ENCODE data around the gene SLC48A1.
A peak's percentile ranks its signal among the peaks of the same experiment; 100 is the strongest.

Gene SLC48A1

DNA sequence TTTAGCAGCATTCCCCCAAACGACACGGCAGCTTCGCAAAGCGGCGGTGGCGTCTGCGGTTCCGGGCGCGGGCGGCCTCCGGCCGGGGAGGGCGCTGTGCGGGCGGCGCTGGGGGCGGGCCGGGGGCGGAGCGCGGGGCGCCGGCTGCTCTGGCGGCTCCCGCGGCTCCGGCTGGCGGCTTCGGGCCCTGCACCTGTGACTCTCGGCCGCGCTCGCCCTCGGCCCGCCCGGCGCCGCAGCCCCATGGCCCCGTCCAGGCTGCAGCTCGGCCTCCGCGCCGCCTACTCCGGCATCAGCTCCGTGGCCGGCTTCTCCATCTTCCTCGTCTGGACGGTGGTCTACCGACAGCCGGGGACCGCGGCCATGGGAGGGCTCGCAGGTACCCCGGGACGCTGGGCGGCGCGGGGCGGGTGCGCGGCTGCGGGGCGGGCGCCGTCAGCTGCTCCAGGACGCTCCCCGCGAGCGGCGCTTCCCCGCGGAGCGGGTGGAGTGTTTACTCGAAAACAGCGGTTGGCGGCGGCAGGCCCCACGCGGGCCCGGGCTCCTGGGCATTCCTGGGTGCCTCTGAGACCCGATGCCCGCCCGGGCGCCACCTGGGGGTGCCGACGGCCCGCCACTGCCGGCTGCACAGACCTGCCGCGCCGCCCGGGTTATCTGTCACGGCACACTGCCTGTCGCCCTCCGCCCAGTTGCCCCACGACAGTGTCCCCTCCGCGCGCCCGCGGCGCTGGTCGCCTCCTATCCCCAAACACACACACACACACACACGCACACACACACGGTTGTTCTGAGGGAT, at the start of gene SLC48A1:
TSS of gene SLC48A1 (plus strand) at position 177 of the 796 bp plus-strand sequence. CDS start at position 244, 67 bp downstream.
- Histone ChIP-seq H3K27ac (ENCODE audit: low read length) (no peak within 1 kb of the TSS), H3K9me3 (ENCODE audit: control insufficient read depth in 1 of 2, low read length in 2 of 2) (no peaks in the 10 kb centered on the region), H3K4me1 (ENCODE audit: control insufficient read depth in 1 of 2, insufficient read depth in 2 of 2, low read length in 2 of 2) (peaks cover 21 to 46% of the 10 kb centered on the region in 2 donors)

DNA sequence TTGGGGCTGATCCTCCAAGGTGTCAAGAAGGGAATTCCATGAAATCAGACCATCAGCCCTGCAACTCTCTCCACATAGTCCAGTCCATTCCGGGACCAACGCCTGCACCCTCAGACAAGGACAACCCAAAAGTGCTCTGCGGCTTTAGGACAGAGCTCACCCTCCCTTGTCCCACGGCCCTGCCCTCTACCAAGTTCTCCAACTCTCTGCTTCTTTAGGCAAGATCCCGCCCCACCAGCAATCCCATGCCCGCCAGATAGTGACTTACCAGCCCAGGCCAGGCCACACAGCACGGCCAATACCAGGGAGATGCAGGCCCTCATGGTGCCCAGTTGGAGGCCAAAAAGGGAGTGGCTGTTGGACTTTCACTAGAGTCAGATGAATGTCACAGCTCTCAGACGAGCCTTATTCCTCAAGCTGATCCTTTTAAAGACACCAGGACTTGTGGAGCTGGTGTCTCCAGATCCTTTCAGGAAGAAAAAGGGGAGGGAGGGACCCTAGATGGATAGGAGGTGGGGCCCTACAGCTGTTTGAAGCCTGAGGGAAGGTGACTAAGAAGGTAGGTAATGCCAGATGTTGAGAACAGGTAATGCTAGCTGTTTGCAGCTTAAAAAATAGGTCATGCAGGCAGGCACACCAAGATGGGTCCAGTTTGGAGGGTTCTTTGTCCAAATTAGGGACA, 47.8 kb upstream of the SLC48A1 start, which contains the start of gene ENDOU:
TSS of gene ENDOU (minus strand) at position 400 of the 682 bp plus-strand sequence. CDS start at position 323, 77 bp downstream.
- no peaks in the 10 kb centered on the region for H3K9me3 ChIP-seq (ENCODE audit: control insufficient read depth in 1 of 2, low read length in 2 of 2)
- H3K4me1 ChIP-seq (ENCODE audit: control insufficient read depth in 1 of 2, insufficient read depth in 2 of 2, low read length in 2 of 2) = no peaks in the 10 kb centered on the region
- H3K36me3 ChIP-seq (ENCODE audit: control insufficient read depth in 1 of 2, insufficient read depth in 2 of 2, low read length in 2 of 2) = no peaks in the 10 kb centered on the region
- H3K4me3 ChIP-seq (ENCODE audit: low read depth in 1 of 2, low read length in 2 of 2) = no peak within 1 kb of the TSS
- no peaks in the 10 kb centered on the region for H3K27me3 ChIP-seq (ENCODE audit: low read depth, low read length)
- H3K27ac ChIP-seq (ENCODE audit: low read length) = no peak within 1 kb of the TSS

More for the DNA sequence above, at the start of gene SLC48A1:
- Histone ChIP-seq H3K27me3 (ENCODE audit: low read depth, low read length) (no peaks in the 10 kb centered on the region), H3K36me3 (ENCODE audit: control insufficient read depth in 1 of 2, insufficient read depth in 2 of 2, low read length in 2 of 2) (no peaks in the 10 kb centered on the region), H3K4me3 (ENCODE audit: low read depth in 1 of 2, low read length in 2 of 2) (peak within 1 kb of the TSS; percentile 60 to 78)

DNA sequence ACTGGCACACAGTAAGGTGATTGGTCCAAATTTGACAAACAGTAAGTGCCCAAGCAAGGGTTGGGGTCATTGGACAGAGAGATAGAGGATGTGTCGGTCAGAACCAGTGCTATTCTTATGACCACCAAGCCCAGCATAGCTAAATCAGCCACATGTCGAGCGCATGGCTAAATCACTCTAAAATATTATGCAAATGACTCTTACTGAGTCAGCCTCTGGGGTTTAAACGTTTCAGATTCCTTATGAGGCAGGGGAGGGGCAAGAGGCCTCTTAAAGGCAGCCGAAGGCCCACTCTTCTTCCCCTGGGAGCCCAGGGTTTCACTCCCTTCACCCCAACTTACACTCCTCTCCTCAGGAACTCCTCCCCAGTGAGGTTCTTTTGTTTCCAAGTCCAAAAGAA, 47.1 kb upstream of the SLC48A1 start:
- no peaks in the 10 kb centered on the region for H3K9me3 ChIP-seq (ENCODE audit: control insufficient read depth in 1 of 2, low read length in 2 of 2)
- no peaks in the 10 kb centered on the region for H3K36me3 ChIP-seq (ENCODE audit: control insufficient read depth in 1 of 2, insufficient read depth in 2 of 2, low read length in 2 of 2)
- H3K27me3 ChIP-seq (ENCODE audit: low read depth, low read length) = no peaks in the 10 kb centered on the region
- H3K27ac ChIP-seq (ENCODE audit: low read length) = no peak overlapping the region
- H3K4me3 ChIP-seq (ENCODE audit: low read depth in 1 of 2, low read length in 2 of 2) = no peak overlapping the region
- no peaks in the 10 kb centered on the region for H3K4me1 ChIP-seq (ENCODE audit: control insufficient read depth in 1 of 2, insufficient read depth in 2 of 2, low read length in 2 of 2)

DNA sequence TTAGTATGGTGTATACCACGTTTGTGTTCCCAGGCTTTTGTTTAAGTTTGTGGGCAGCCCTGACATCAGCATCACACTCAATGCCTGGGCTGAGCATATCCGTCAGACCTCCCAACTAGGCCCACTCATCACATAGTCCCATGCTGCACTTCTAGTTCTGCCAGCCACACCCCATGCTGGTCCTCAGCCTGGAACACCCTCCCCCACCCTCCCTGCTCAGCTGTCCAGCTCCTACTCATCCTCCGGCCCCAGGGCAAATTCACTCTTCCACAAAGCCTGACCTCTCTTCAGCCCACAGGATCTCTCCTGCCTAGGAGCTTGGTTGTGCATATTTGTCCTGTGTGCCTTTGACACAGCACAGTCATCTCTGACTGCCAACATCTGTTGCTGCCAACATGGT, 43.8 kb upstream of the SLC48A1 start:
- no peak overlapping the region for H3K4me3 ChIP-seq (ENCODE audit: low read depth in 1 of 2, low read length in 2 of 2)
- no peaks in the 10 kb centered on the region for H3K9me3 ChIP-seq (ENCODE audit: control insufficient read depth in 1 of 2, low read length in 2 of 2)
- no peaks in the 10 kb centered on the region for H3K36me3 ChIP-seq (ENCODE audit: control insufficient read depth in 1 of 2, insufficient read depth in 2 of 2, low read length in 2 of 2)
- H3K4me1 ChIP-seq (ENCODE audit: control insufficient read depth in 1 of 2, insufficient read depth in 2 of 2, low read length in 2 of 2) = no peaks in the 10 kb centered on the region
- H3K27me3 ChIP-seq (ENCODE audit: low read depth, low read length) = no peaks in the 10 kb centered on the region
- H3K27ac ChIP-seq (ENCODE audit: low read length) = no peak overlapping the region

DNA sequence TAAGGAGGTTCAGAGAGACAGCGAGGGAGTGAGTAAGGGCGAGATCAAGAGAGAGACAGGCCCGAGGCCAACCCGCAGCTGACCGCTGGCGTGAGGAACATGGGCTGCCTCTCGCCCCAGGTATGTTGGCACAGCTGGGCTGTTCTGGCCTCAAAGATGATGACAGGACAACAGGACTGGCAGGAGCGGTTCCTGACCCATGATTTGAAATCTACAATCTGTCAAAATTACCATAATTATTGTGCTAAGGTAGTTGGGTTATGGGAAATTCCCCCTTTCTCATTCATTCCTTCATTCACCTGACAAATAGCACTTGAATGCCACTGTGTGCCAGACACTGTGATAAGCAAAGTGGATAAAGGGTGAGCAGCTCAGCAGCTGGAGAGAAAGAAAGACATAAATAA, 42.7 kb upstream of the SLC48A1 start:
- no peak overlapping the region for H3K4me3 ChIP-seq (ENCODE audit: low read depth in 1 of 2, low read length in 2 of 2)
- no peak overlapping the region for H3K27ac ChIP-seq (ENCODE audit: low read length)
- no peaks in the 10 kb centered on the region for H3K36me3 ChIP-seq (ENCODE audit: control insufficient read depth in 1 of 2, insufficient read depth in 2 of 2, low read length in 2 of 2)
- H3K4me1 ChIP-seq (ENCODE audit: control insufficient read depth in 1 of 2, insufficient read depth in 2 of 2, low read length in 2 of 2) = peaks cover 0 to 5% of the 10 kb centered on the region in 2 donors
- no peaks in the 10 kb centered on the region for H3K9me3 ChIP-seq (ENCODE audit: control insufficient read depth in 1 of 2, low read length in 2 of 2)
- no peaks in the 10 kb centered on the region for H3K27me3 ChIP-seq (ENCODE audit: low read depth, low read length)

DNA sequence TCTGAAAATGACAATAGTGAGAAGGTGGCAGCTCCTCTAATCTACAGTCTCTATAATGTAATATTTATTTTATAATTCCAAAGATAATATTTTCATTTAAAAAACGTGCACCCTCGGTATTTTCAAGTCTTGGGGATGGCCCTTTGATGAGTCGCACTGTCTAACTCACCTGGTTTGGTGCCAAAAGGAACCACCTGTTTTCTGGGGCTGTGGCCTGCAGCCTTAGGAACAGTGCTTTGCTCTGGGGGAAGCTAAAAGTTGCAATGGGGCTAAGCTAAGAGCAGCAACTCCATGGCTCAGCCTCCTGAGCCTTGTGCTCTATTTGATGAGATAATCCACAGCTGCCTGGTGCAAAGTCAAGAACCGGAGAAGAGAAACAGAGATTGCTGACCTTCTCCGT, 41.3 kb upstream of the SLC48A1 start:
- Histone ChIP-seq H3K27ac (ENCODE audit: low read length) (no peak overlapping the region), H3K4me3 (ENCODE audit: low read depth in 1 of 2, low read length in 2 of 2) (no peak overlapping the region), H3K9me3 (ENCODE audit: control insufficient read depth in 1 of 2, low read length in 2 of 2) (no peaks in the 10 kb centered on the region), H3K4me1 (ENCODE audit: control insufficient read depth in 1 of 2, insufficient read depth in 2 of 2, low read length in 2 of 2) (peaks cover 10 to 18% of the 10 kb centered on the region in 2 donors), H3K36me3 (ENCODE audit: control insufficient read depth in 1 of 2, insufficient read depth in 2 of 2, low read length in 2 of 2) (no peaks in the 10 kb centered on the region), H3K27me3 (ENCODE audit: low read depth, low read length) (no peaks in the 10 kb centered on the region)

DNA sequence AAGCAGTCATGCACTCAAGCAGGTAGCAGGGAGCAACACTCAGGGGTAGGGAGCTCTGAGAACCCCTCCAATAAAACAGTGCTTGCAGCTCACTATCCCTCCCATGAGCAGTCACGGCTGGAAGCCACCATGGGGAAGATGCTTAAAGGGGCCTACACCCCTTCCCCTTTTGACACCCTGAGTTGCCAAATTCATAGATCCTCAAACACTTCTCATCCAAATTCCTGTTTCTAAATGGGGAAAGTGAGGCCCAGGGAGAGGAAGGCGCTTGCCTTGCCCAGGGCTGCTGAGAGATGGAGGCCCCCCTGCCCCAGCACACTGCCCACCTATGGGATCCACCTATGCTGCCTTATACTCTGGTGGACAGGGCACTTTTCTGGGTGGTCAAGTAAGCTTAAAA, 40.5 kb upstream of the SLC48A1 start:
- H3K4me3 ChIP-seq (ENCODE audit: low read depth in 1 of 2, low read length in 2 of 2) = no peak overlapping the region
- peaks cover 13 to 25% of the 10 kb centered on the region in 2 donors for H3K4me1 ChIP-seq (ENCODE audit: control insufficient read depth in 1 of 2, insufficient read depth in 2 of 2, low read length in 2 of 2)
- H3K27me3 ChIP-seq (ENCODE audit: low read depth, low read length) = no peaks in the 10 kb centered on the region
- no peak overlapping the region for H3K27ac ChIP-seq (ENCODE audit: low read length)
- H3K36me3 ChIP-seq (ENCODE audit: control insufficient read depth in 1 of 2, insufficient read depth in 2 of 2, low read length in 2 of 2) = no peaks in the 10 kb centered on the region
- no peaks in the 10 kb centered on the region for H3K9me3 ChIP-seq (ENCODE audit: control insufficient read depth in 1 of 2, low read length in 2 of 2)

DNA sequence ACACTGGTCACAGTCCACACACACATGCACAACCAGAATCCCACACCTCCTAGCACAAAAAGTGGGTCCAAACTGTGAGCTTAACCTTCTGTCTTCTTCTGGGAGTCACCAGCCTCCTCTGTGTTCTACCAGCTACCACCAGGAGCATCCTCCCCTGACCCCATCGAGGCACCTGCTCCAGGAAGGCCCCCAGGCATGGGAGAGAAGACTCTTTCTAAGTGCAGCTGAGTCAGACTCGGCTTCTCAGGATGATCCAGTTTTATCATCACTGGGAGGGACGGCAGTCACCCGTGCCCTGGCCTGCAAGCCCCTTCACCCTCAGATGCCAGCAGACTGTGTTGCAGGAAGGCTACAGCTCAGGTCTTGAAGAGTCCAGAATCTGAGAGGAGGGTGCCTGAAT, 39.9 kb upstream of the SLC48A1 start:
- peaks cover 16 to 32% of the 10 kb centered on the region in 2 donors for H3K4me1 ChIP-seq (ENCODE audit: control insufficient read depth in 1 of 2, insufficient read depth in 2 of 2, low read length in 2 of 2)
- no peak overlapping the region for H3K27ac ChIP-seq (ENCODE audit: low read length)

DNA sequence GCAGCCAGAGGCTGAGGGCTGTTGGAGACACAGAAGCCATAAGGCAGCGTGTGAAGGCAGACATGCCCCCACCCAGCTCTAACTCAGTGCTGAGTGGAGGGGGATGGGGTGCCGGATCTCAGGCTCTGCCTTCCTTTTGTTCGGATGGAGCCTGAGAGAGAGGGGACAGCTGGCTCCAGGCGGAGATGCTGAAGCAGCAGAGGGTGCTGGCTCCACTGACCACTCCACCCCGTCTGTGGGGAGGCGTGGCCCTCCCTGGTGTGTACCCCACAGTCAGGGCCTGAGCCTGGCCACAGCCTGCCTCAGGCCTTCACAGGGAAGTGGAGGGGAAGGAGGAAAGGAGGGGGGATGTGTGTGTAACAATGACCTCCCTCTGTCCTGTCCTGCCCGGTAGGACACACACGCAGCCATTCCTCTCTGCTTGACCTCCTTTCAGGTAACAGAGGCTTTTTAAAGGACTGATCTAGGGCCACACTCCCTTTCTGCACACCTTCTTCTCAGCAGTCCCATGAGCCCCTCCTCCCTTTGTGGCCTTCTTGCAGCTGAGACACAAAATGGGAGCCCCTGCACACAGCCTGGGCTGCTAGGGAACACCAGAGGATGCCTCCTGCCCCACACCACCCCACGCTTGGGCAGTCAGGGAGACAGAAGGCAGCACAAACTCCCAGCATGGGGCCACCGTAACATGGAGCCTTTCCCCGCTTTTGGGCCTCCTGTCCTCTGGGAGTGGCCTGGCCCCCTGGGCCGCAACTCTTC, 38.1 kb upstream of the SLC48A1 start:
- peaks cover 16 to 37% of the 10 kb centered on the region in 2 donors for H3K4me1 ChIP-seq (ENCODE audit: control insufficient read depth in 1 of 2, insufficient read depth in 2 of 2, low read length in 2 of 2)

More for the DNA sequence above, 39.9 kb upstream of the SLC48A1 start:
- no peak overlapping the region for H3K4me3 ChIP-seq (ENCODE audit: low read depth in 1 of 2, low read length in 2 of 2)
- no peaks in the 10 kb centered on the region for H3K36me3 ChIP-seq (ENCODE audit: control insufficient read depth in 1 of 2, insufficient read depth in 2 of 2, low read length in 2 of 2)
- H3K27me3 ChIP-seq (ENCODE audit: low read depth, low read length) = no peaks in the 10 kb centered on the region
- H3K9me3 ChIP-seq (ENCODE audit: control insufficient read depth in 1 of 2, low read length in 2 of 2) = no peaks in the 10 kb centered on the region

DNA sequence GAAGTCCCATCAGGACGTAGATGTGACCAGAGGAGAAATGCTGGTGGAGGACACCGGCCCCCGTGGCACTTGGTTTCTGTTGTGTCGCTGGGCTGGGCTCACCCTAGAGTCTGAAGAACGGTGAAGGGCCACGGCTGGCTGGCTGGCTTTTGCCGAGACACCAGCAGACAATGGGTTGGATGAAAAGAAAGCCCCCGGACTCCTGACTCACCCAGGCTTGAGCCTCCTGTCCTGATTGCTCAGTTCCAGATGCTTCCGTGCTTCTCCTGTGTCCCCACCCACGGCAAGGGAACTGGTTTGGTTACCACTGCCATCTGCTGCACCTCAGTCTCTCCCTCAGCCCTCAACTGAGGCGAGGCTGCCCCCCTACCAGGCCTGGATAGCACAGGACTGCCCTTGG, 37.4 kb upstream of the SLC48A1 start:
- no peak overlapping the region for H3K4me3 ChIP-seq (ENCODE audit: low read depth in 1 of 2, low read length in 2 of 2)
- H3K27ac ChIP-seq (ENCODE audit: low read length) = peak overlapping the region; percentile 36
- peaks cover 16 to 41% of the 10 kb centered on the region in 2 donors for H3K4me1 ChIP-seq (ENCODE audit: control insufficient read depth in 1 of 2, insufficient read depth in 2 of 2, low read length in 2 of 2)

More for the DNA sequence above, 38.1 kb upstream of the SLC48A1 start:
- no peaks in the 10 kb centered on the region for H3K9me3 ChIP-seq (ENCODE audit: control insufficient read depth in 1 of 2, low read length in 2 of 2)
- H3K4me3 ChIP-seq (ENCODE audit: low read depth in 1 of 2, low read length in 2 of 2) = no peak overlapping the region
- H3K27me3 ChIP-seq (ENCODE audit: low read depth, low read length) = no peaks in the 10 kb centered on the region
- H3K27ac ChIP-seq (ENCODE audit: low read length) = no peak overlapping the region
- H3K36me3 ChIP-seq (ENCODE audit: control insufficient read depth in 1 of 2, insufficient read depth in 2 of 2, low read length in 2 of 2) = no peaks in the 10 kb centered on the region

DNA sequence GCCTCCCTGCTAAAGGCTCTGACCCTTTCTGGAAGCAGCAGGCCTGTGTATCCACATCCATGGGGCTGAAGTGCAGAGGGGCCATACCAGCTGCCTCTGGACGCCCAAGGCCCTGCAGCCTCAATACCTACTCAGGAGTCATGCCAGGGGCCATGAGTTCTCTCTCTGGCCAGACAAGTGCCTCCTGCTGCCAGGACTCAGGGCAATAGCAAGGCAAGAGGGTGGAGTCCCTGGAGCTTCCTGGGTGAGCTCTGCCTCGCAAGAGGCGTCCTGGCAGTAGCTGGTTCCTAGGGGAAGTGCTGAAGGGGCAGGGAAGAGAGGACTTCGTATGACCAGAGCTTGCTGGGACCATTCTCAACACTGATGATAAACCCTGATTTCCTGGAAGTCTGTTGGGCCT, 36.8 kb upstream of the SLC48A1 start:
- Histone ChIP-seq H3K4me1 (ENCODE audit: control insufficient read depth in 1 of 2, insufficient read depth in 2 of 2, low read length in 2 of 2) (peaks cover 16 to 46% of the 10 kb centered on the region in 2 donors), H3K27me3 (ENCODE audit: low read depth, low read length) (no peaks in the 10 kb centered on the region), H3K9me3 (ENCODE audit: control insufficient read depth in 1 of 2, low read length in 2 of 2) (no peaks in the 10 kb centered on the region), H3K27ac (ENCODE audit: low read length) (peak overlapping the region; percentile 36), H3K36me3 (ENCODE audit: control insufficient read depth in 1 of 2, insufficient read depth in 2 of 2, low read length in 2 of 2) (no peaks in the 10 kb centered on the region), H3K4me3 (ENCODE audit: low read depth in 1 of 2, low read length in 2 of 2) (no peak overlapping the region)

More for the DNA sequence above, 37.4 kb upstream of the SLC48A1 start:
- no peaks in the 10 kb centered on the region for H3K27me3 ChIP-seq (ENCODE audit: low read depth, low read length)
- H3K36me3 ChIP-seq (ENCODE audit: control insufficient read depth in 1 of 2, insufficient read depth in 2 of 2, low read length in 2 of 2) = no peaks in the 10 kb centered on the region
- H3K9me3 ChIP-seq (ENCODE audit: control insufficient read depth in 1 of 2, low read length in 2 of 2) = no peaks in the 10 kb centered on the region
